ENCODE data around the gene RHBDD3.
"Not testable (repeated sequence)": the region's sequence is repeated elsewhere in the genome, so short reads cannot be mapped to it uniquely, and the experiment has no call there.

The RHBDD3 gene

DNA sequence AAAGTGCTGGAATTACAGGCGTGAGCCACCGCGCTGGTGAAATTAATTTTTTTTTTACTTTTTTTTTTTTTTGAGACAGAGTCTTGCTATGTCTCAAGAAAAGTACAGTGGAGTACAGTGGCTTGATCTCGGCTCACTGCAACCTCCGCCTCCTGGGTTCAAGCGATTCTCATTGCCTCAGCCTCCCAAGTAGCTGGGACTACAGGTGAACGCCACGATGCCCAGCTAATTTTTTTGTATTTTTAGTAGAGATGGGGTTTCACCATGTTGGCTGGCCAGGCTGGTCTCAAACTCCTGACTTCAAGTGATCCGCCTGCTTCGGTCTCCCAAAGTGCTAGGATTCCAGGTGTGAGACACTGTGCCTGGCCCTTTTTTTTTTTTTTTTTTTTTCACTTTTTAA lies 19.9 kb downstream of the RHBDD3 start:
- DNase-seq (ENCODE audit: low read depth), result not testable (repeated sequence)

DNA sequence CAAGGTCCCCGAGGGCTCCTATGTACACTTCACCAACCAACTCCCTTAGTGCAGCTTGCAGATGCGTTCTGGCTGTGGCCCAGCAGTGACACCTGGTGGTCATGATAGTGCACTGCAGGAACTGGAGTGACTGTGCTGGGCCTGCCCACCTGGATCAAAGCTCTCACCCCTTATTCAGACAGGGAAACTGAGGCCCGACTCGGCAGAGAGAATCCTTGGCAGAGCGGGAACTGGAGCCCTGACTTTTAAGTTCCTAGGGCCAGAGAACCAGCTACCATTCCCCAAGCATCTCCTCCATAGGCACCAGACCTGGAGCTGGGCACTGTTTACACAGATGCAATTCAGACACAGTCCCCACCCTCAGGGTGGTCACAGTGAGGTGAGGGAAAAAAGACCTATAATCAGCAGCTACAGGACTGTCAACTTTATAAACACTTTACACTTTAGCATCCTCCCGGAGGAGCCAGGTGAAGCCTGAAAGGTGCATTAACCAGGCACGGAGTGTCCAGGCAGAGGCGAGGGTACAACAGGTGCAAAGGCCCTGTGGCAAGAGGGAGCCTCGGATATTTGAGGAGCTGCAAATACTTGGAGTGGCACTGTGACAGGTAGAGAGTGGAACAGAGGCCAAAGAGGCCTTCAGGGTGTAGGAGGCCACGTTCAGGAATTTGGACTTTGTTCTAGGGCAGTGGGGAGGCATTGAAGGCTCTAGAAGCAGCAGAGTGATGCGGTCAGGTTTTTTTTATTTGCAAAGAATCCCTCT lies 22.0 kb downstream of the RHBDD3 start:
- peak; percentile 31 for DNase-seq (ENCODE audit: low read depth)

DNA sequence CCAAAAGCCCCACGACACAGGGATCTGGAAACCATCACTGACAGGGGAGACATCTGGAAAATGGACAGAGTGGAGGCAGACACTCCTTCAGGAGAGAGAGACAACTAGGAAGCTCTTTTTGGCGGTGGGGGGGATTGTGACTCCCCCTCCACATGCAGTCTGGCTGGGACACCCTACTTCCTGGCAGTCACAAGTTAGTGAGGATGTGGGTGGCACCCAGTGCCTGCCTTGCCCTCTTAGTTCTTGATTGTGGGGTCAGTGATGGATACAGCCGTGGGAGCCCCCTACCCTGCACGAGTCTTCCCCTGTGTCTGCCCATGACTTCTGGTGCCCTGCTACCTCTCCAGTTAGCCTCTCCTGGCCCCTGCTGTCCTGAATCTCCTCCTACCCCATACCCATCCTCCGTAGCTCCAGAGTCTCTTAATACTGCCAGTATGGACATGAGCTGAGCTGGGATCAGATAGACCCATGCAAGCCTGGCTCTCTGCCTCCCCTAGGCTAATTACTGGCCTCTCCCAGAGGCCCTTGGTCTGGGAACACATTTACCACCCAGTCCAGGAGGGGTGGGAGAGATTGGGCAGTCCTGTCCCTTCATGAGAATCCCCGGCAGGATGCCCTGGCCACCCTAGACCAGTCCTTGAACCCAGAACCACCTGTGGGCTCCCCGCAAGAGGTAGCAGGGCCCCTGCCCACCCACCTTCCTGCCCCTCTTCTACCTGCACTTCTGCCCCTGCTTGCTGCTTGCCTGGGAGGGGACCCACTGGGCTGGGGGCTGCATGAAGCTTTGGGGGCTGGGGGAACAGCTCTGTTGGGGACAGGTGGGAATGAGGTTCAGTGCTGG lies 22.8 kb downstream of the RHBDD3 start:
- no peak for DNase-seq (ENCODE audit: low read depth)

DNA sequence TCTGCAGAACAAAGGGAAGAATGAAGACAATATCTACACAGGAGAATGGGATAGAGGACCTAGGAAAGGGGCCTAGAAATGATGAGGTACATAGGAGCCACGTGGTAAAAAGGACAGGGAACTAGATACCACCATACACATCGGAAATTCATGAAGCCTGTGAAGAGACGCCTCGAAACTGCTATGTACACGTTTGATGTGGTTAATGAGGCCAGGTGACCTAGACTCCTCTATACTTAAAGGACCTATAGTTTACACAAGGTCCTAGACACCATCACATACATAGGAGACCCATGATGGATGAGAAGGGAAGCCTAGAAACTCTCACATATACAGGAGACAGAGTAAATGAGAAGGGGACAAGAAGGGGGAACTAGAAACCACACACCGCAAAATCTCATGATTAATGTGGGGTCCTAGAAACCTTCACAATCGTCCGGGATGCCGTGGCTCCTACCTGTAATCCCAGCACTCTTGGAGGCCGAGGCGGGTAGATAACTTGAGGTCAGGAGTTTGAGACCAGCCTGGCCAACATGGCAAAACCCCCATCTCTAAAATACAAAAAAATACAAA lies 23.8 kb downstream of the RHBDD3 start:
- DNase-seq (ENCODE audit: low read depth), result no peak

DNA sequence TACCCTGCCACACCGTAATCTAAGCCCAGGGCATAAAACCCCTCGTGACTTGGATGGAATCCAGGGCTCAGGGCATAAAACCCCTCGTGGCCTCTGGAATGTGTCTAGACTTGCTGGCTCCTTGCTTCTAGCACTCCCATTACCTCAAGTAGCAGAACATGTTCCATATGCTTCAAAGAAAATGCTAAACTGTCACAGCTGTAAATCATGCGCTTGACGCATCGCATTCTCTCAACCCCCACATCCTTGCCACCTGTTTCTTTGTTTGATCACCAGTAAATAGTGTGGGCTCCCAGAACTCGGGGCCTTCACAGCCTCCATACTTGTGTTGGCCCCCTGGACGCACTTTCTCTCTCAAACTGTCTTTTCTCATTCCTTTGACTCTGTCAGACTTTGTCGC lies 27.3 kb downstream of the RHBDD3 start:
- DNase-seq (ENCODE audit: low read depth), result not testable (repeated sequence)

DNA sequence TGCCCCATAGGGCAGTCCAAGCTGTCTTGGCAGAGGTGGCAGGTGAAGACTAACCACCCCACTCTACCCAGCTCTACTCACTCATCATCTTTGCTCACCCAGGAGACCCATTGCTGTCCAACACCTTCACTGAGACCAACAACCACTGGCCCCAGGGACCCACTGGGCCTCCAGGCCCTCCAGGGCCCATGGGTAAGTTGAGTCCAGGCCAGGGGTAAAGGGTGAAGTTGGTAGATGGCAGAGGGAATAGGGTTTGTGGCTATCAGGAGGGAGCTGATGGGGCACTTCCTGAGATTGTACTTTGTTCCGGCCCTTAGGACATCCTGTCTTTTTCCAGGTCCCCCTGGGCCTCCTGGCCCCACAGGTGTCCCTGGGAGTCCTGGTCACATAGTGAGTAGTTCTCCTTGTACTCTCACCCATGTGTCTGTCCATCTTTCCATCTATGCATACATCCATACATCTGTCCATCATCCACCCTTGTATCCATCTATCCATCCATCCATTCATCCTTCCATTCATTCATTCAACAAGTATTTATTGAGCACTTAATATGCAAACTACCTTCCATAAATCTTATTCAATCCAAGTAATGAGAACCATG lies 34.4 kb downstream of the RHBDD3 start:
- no peak for DNase-seq (ENCODE audit: low read depth)

DNA sequence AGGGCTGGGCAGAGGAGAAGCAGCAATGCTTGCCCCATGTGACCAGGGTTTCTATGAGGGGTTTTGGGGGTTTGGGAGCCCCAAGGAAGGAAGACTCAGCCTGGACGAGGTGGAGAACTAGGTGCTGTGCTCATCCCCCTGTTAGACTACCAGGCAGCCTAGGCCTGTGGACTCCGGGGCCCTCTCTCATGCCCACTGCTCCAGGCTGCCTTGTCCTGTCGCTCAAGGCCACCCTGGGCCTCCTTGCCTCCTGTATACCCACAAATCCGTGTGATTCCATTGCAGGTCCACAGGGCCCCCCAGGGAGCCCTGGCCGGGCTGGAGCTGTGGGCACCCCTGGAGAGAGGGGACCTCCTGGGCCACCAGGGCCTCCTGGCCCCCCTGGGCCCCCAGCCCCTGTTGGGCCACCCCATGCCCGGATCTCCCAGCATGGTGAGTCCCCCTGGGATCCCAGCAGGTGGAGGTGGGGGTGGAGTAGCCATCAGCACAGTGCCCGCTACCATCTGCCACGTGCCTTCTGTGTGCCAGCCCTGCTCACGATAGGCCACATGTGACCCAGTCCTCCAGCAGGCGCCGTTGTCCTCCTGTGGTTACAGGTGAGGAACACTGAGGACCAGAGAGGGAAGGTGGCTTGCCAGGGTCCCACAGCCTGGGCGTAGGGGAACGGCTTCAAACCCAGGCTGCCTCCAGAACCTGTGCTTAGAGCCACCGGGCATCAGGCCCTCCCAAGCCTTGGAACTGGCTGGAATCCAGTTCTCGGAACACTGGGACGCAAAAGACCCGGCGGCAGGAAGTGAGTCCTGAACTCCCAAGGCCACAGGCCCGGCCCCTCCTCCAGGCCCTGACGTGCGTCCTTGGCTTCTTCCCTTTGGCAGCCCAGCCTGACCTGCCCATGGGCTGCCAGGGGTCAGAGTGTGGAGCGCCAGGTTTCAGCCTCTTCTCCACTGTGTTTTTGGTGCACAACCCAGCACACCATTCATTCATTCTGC lies 35.5 kb downstream of the RHBDD3 start:
- no peak for DNase-seq (ENCODE audit: low read depth)

DNA sequence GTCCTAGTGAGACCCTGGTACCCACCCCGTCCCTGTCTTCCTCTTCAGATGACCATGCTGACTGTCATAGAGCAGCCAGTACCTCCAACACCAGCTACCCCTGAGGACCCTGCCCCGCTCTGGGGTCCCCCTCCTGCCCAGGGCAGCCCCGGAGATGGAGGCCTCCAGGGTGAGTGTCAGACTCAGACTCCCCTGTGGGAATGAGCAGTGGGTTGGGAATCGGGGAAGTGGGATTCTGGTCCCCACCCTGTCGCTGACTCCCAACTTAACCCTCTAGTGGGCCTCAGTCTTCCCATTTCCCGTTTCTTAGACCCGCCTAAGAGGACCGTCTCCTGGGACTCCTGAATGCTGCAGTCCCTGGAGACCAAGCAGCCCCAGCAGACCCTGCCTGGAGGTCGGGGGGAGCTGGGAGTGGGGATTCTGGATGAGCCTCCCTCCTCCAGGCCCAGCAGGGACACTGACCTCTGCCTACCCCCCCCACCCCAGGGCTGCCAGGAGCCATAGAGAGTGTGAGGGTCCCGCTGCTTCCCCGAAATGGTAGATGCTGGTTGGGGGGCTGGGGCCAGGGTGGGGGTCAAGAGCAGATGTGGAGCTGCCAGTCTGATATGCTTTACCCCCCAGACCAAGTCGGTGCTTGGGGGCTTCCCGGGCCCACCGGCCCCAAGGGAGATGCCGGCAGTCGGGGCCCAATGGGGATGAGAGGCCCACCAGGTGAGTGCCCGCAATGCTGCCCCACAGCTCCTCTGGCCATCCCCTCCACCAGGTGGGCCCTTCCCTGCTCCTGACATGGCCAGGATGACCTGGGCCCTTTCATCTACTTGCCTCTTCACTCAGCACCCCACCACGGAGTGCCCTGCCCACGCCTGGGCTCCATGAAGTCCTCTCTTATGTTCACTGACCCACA lies 36.6 kb downstream of the RHBDD3 start:
- no peak for DNase-seq (ENCODE audit: low read depth)

DNA sequence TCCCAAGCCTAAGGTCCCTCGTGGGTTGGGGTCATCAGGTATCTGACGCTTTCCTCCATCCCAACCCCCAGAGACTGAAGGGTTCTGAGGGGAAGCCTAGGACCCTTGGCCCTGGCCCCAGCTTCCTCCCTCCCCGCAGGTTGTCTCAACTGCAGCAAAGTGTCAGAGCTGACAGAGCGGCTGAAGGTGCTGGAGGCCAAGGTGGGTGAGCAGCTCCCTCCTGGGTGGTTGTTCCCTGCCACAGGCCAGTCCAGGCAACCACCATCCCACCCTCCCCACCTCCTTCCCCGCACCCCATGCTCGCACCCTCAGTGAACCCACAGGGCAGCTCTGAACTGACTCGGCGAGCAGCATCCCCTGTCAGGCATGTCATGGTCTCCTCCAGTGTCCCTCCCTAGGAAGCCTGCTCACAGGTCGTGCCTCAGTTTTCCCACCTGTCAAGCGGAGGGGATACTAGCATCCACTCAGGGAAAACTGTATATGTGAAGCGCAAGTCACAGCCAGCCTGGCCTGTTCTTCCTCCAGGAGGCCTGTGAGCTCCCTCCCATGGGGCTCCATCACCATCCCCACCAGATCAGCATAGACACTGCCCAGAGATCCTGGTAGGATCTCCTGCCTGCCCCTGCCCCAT lies 41.3 kb downstream of the RHBDD3 start:
- DNase-seq (ENCODE audit: low read depth), result no peak

DNA sequence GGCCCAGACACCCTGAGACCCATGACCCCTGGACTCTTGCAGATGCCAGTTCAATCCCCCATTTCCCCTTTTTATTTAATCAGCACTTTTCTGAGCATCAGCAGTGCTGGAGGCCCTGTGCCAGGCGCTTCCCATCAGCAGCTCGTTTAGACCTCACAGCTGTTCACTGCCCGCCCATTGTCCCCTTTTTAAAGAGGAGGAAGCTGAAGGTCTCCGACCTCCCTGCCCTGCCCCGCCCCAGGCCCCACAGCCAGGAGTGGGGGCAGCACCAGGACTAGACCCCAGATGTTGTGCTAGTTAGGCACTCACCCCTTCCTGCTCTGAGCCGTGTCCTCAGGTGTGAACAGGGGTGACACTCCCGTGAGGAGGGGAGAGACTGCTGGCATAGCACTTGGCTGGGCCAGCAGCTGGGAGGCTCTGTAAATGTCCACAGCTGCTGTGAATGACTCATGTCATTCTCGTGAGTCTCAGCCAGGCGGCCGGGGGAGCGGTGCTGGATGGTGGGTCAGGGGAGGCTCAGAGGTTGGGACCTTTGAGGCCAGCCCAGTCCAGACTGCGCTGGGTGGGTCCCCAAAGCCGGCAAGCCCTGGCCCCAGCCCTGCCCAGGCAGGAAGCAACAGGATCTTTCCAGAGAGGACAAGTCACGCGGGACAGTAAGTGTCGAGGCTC lies 42.2 kb downstream of the RHBDD3 start:
- DNase-seq (ENCODE audit: low read depth), result peak; percentile 30

DNA sequence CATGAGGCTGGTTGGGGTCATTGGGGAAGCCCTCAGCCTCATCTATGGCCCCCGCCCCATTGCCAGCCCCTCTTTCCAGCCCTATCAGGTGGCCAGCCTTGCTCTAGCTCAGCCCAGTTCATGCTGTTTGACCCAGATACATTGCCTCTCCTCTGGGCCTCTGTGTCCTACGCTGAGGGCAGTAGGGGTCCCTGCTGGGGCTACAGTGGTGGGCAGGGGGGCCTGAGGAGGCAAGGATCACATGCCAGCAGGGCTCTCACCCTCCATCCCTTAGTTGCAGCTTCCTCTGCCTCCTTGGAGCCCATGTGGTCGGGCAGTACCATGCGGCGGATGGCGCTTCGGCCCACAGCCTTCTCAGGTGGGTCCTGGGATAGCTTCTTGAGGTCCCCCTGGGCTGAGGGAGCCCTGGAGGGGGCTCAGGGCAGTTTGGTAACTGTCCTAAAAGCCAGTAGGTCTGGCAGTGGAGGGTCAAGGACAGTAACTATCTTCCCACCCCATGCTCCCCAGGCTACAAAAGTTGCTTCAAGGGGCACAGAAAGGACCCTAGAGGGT lies 42.8 kb downstream of the RHBDD3 start:
- no peak for DNase-seq (ENCODE audit: low read depth)

DNA sequence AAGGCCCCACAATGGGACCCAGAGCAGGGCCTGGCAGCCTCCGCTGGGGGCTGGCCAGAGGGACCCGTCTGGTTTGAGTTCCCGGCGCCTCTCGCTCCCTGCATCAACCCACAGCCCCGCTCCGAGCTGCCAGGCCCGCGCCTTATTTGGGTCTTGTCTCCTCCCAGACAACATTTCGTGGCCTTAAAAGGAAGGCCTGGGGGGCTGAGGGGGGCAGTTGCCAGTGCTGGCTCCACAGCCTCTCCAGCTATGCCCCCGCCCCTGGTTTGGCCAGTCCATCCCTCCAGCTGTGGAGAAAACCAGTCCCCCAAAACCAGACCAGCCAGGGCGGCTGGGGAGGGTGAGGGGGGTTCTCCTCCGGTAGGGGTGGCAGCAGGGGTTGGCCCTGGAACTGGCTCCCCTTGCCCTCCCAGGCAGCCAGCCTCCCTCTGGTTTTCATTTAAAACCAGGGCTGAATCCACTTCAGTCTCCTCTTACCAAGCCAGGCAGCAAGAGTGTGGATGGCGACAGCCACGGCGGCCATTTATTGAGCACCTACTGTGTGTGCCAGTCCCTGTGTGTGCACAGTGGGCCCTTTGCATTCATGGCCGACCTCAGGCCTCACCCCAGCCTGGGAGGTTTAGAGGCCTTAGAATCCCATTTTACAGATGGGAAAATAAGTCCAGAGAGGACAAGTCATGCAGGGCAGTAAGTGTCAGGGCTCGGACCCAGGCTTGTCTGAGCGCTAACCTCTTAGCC lies 43.5 kb downstream of the RHBDD3 start:
- DNase-seq (ENCODE audit: low read depth), result no peak

DNA sequence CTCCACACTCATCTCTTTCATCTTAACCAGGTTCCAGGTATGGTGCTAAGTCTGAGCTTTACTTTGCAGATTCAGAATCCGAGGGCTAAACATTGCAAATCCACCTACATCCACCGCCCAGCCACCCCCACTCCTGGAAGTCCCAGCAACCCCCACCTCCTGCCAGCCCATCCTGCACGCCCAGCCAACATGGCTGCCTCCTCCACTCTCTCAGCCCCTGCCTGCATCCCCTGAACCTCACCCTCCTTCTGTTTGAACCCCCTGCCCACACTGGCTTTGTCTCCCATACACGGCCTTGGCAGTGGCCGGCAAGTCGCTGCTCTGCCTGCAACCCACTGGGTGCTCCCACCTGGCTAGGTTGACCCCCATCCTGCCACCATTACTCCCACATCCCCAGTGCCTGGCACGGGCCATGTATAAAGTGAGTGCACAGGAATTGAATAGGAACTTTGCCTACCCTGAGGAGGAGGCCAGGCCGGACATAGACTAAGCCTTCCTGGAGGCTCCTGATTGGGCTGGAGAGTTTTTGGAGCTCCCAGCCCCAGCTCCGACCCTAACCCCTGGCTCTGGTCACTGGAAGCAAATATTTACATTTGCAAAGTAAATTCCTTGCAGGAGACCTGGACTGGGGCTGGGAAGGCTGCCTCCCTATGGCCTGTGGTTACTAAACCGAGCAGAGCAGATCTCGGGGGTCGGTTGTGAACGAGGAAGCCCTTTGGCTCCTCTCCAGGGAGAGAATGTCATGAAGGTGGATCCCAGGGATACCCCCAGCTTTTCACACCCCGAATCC lies 47.7 kb downstream of the RHBDD3 start:
- no peak for DNase-seq (ENCODE audit: low read depth)

DNA sequence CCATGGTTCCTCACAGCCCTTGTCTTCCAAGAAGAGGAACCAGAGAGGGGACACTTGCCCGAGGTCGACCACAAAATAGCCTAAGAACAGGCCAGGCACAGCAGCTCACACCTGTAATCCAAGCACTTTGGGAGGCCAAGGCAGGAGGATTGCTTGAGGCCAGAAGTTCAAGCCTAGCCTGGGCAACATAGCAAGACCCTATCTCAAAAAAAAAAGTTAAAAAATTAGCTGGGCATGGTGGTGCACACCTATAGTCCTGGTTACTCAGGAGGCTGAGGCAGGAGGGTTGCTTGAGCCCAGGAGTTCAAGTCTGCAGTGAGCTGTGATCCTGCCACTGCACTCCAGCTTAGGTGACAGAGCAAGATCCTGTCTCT lies 48.4 kb downstream of the RHBDD3 start:
- not testable (repeated sequence) for DNase-seq (ENCODE audit: low read depth)

DNA sequence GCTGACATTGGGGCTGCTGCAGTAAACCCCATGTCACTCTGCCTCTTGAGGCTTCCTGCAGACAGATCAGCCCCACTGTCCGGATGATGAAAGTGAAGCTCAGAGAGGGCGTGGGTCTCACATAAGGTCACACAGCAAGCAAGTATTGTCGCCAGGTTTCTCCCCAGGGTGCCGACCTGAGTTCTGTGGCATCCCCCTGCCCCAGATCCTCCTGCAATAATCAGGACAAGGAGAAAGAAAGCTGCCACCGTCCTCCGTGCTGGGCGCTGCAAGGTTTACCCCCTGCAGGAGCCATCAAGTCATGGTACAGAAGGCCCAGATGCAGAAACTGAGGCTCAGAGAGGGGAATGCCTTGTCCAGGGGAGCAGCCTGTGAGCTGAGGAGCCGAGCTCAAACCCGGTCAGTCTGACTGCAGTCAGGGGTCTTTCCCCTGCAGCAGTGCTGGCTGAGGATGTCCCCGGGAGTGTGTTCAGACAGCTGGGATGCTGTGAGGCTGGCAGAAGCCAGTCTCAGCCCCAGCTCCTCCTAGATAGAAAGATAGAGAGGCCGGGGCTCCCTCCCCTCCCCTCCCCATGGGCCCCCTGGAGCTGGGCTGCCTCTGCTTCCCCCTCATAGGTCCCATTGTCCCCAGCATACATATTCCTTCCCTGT lies 48.9 kb downstream of the RHBDD3 start:
- DNase-seq (ENCODE audit: low read depth), result no peak

DNA sequence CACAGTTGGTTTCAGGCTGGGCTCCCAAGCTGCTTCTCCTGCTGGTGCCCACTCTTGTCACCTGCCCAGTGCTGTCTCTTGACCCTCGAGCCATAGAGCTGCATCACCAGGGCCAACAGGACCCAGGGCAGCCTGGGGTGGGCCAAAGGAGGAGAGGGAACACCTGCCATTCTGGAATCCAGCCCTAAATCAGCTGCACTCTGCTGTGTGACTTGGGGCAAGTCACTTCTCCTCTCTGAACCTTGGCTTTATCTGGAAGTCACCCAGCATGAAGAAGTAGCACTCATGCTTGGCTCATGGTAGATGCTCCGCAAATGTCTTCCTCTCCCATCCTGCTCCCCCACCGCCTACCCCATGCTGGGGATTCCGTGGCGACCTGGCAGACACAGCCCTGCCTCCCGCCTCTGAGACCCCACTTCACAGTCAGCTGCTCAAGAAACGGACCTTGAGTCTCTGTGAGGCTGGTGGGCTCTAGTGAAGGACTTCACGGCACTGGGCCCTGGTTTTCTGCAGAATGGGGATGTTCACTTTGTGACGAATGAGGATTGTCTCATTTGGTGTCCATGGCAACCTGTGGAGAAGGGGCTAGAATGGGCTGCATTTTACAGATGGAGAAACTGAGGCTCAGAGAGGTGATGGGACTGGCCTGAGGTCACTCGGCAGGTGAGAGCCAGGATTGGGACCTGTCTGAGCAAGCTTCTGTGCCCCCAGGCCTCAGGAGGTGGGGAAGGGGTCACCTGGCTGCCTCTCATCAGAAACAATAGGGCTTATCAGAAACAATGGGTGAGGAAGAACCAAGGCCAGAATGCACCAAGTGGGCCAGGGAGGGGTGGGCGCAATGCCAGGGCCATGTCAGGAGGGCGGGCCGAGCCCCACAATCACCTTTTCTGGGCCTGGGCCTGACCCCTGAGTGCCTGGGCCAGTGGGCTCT lies 49.7 kb downstream of the RHBDD3 start:
- no peak for DNase-seq (ENCODE audit: low read depth)

All from stromal cell of bone marrow (primary cell).